Metanephros (tissue), 1 donor: ENCODE results near the gene MYNN. TPM values are rescaled to one million over a fixed set of nuclear protein-coding genes. Genes with fewer than 3 reads are reported as not detected.

ENCODE experiments used
- total RNA-seq: library from RNA; depleted of rRNA; stranded (reverse); fragments of >200 nt; gene quantifications from one replicate; pipeline ENCODE4 v1.2.3, GENCODE V29; 2014

Gene MYNN
- 16.8 TPM for total RNA-seq

GRCh38 chr3:169772897-169773816 is at the start of gene MYNN:
Gene MYNN (plus strand): TSS chr3:169773396. CDS start chr3:169774296, 900 bp downstream.

GRCh38 chr3:169764882-169765612 is 8.1 kb upstream of the MYNN start, which contains the start of gene TERC:
Gene TERC (minus strand): TSS chr3:169765060.

GRCh38 chr3:169769287-169770181 is 3.7 kb upstream of the MYNN start, which contains the start of gene ACTRT3:
Gene ACTRT3 (minus strand): TSS chr3:169769561. CDS start chr3:169769520, 41 bp downstream.

GRCh38 chr3:169812332-169813235 is 39.4 kb downstream of the MYNN start, which contains the start of the genes LRRC34 and LRRIQ4:
Gene LRRC34 (minus strand): TSS chr3:169812904. CDS start chr3:169812548, 356 bp downstream.
Gene LRRIQ4 (plus strand): TSS chr3:169812870. CDS start chr3:169821922, 9,052 bp downstream.

Other genes starting within 250 kb of the MYNN start
- 198 TPM for gene MECOM, start 109.7 kb upstream of the MYNN start, total RNA-seq
- 608 TPM for gene TERC, start 8.3 kb upstream of the MYNN start, total RNA-seq
- 3.0 TPM for gene ACTRT3, start 3.8 kb upstream of the MYNN start, total RNA-seq
- gene LRRIQ4, start 39.5 kb downstream of the MYNN start, total RNA-seq: 0.35 TPM
- gene LRRC34, start 39.5 kb downstream of the MYNN start, total RNA-seq: 8.3 TPM
- not detected for gene LRRC31, start 96.5 kb downstream of the MYNN start, total RNA-seq
- 0.18 TPM for gene SAMD7, start 138.2 kb downstream of the MYNN start, total RNA-seq
- 56.0 TPM for gene SEC62, start 193.4 kb downstream of the MYNN start, total RNA-seq